Brain microvascular endothelial cell (primary cell): Measurements from ENCODE around the gene WRNIP1.

Source experiments
- DNase-seq: peaks from one replicate; pipeline ENCODE4 v3.0.0-alpha.2; 2020
- H3K27ac ChIP-seq: fragments of 250-450 bp; sonication (Bioruptor Pico); 2 replicates; pipeline ENCODE4 v1.5.1; 2020; ENCODE audit warnings: mild to moderate bottlenecking, moderate library complexity
- H3K27me3 ChIP-seq: fragments of 250-450 bp; sonication (Bioruptor Pico); replicated peaks from 2 replicates; pipeline ENCODE4 v1.5.1; 2020; ENCODE audit warnings: mild to moderate bottlenecking
- H3K36me3 ChIP-seq: fragments of 250-450 bp; sonication (Bioruptor Pico); replicated peaks from 2 replicates; pipeline ENCODE4 v1.5.1; 2020; ENCODE audit warnings: mild to moderate bottlenecking
- H3K4me3 ChIP-seq: 2 replicates; pipeline ENCODE4 v1.5.1; 2011; ENCODE audit warnings: low read depth, mild to moderate bottlenecking, control low read depth, low read length, moderate library complexity
- CTCF ChIP-seq: IDR thresholded peaks from 2 replicates; pipeline ENCODE4 v1.5.1; 2011; ENCODE audit warnings: low read depth, mild to moderate bottlenecking, moderate library complexity, low read length, control low read depth, inconsistent platforms; ENCODE audit errors: missing control alignments
- in situ Hi-C: cut with HindIII; loops from 2 replicates; pipeline ENCODE4 v1.10.0; 2017; ENCODE audit warnings: low sequenced_read_pairs, low pct_ligation_motif_present

The WRNIP1 gene

GRCh38 chr6:2765166-2765895, at the start of gene WRNIP1:
Gene WRNIP1 (plus strand): TSS chr6:2765393. CDS start chr6:2765623, 230 bp downstream.
- H3K4me3 ChIP-seq = peak within 1 kb of the TSS; percentile 91
- in situ Hi-C loops = no loop called here
- TF ChIP-seq CTCF = peak; percentile 46
- peak; percentile 99 for DNase-seq
- peak within 1 kb of the TSS; percentile 92 for H3K27ac ChIP-seq
- no peaks in the 10 kb centered on the region for H3K36me3 ChIP-seq
- no peaks in the 10 kb centered on the region for H3K27me3 ChIP-seq

- in situ Hi-C loops = no loop called here
- Histone ChIP-seq H3K27ac (no peak overlapping the region), H3K4me3 (no peak overlapping the region), H3K27me3 (no peaks in the 10 kb centered on the region), H3K36me3 (no peaks in the 10 kb centered on the region)
- DNase-seq = no peak
- TF ChIP-seq CTCF = no peak
Measured at GRCh38 chr6:2715737-2716136, 49.5 kb upstream of the WRNIP1 start.

- in situ Hi-C loops = no loop called here
- DNase-seq = no peak
- no peak for TF ChIP-seq CTCF
Measured at GRCh38 chr6:2716936-2717700, 48.1 kb upstream of the WRNIP1 start.

GRCh38 chr6:2718334-2719092, 46.7 kb upstream of the WRNIP1 start:
- in situ Hi-C loops = no loop called here
- DNase-seq = no peak
- no peak overlapping the region for H3K4me3 ChIP-seq
- no peak for TF ChIP-seq CTCF
- no peaks in the 10 kb centered on the region for H3K36me3 ChIP-seq
- no peaks in the 10 kb centered on the region for H3K27me3 ChIP-seq
- peak overlapping the region; percentile 66 for H3K27ac ChIP-seq

More at GRCh38 chr6:2716936-2717700, 48.1 kb upstream of the WRNIP1 start:
- H3K36me3 ChIP-seq = no peaks in the 10 kb centered on the region
- no peak overlapping the region for H3K4me3 ChIP-seq
- H3K27me3 ChIP-seq = no peaks in the 10 kb centered on the region
- H3K27ac ChIP-seq = no peak overlapping the region

DNA sequence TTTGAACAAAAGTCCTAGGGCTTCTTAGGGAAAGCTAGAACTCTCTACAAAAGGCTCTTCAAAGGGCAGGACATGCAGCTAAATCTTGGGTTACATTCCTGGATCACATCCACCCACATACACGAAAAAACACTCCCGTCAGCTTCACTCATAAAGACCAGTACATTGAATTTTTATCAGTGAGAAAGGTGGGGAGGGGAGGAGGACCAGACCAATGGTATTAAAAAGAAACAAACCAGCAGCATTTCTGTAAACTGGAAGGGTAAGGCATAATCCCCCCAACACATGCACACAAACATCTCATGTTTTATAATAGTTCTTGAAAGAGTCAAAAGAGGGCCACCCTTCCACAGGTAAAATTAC, 46.1 kb upstream of the WRNIP1 start:
- H3K27me3 ChIP-seq = no peaks in the 10 kb centered on the region
- in situ Hi-C loops = no loop called here
- peak overlapping the region; percentile 66 for H3K27ac ChIP-seq
- no peaks in the 10 kb centered on the region for H3K36me3 ChIP-seq
- H3K4me3 ChIP-seq = no peak overlapping the region
- no peak for TF ChIP-seq CTCF
- DNase-seq = peak; percentile 20
